ENCODE data around the gene SMYD3. TPM values are rescaled to one million over a fixed set of nuclear protein-coding genes. Genes with fewer than 3 reads are reported as not detected.

Gene SMYD3
- total and polyA plus RNA-seq, 2 donors (not counting 1 experiment from before 2014, with no cell fraction given): 9.7 to 37.2 TPM

DNA sequence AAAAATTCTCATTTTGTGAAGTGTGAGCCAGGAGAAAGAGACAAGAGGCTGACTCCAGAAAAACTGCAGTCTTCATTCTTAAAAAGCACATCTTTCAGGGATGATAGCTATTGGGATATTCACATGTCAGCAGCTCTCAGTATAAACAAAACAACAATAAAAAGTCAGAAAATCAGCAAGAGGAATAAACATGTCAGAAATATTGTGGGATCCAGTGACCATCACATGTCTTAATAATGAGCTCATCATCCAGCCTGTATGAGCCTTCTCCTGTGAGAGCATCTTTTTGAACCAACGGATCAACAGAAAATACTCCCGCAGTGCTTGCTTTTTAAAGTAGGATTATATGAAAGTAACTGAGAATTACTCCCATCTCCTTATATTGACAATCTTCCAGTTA, 241.6 kb downstream of the SMYD3 start:
- no peak for DNase-seq
- Histone ChIP-seq H3K27ac (ENCODE audit: low read length in 2 of 2) (no peak overlapping the region), H3K79me2 (ENCODE audit: control insufficient read depth, insufficient read depth, low read length) (no peaks in the 10 kb centered on the region), H3K4me2 (replicated peaks; ENCODE audit: low read depth, low read length, poor library complexity, severe bottlenecking) (no peak overlapping the region), H2AFZ (ENCODE audit: insufficient read depth, low read depth, low read length, poor library complexity, severe bottlenecking) (no peak overlapping the region), H3K4me1 (ENCODE audit: control insufficient read depth in 2 of 2, insufficient read depth in 2 of 2, low read length in 2 of 2) (no peaks in the 10 kb centered on the region), H3K27me3 (replicated peaks in 1 of 4; ENCODE audit: control extremely low read depth in 1 of 4, control insufficient read depth in 3 of 4, insufficient read depth in 4 of 4, low read length in 3 of 4) (no peaks in the 10 kb centered on the region), H3K9ac (ENCODE audit: low read length) (no peak overlapping the region), H4K20me1 (ENCODE audit: control insufficient read depth, insufficient read depth, low read length, poor library complexity, severe bottlenecking) (no peaks in the 10 kb centered on the region), H3K4me3 (ENCODE audit: control extremely low read depth in 1 of 5, extremely low read depth in 1 of 5, insufficient read depth in 1 of 5, low read depth in 2 of 5, low read length in 4 of 5) (no peak overlapping the region), H3K36me3 (replicated peaks in 1 of 2; ENCODE audit: control extremely low read depth in 1 of 2, control insufficient read depth in 1 of 2, extremely low read depth in 1 of 2, insufficient read depth in 2 of 2, low read length in 1 of 2) (no peaks in the 10 kb centered on the region), H3K9me3 (ENCODE audit: control extremely low read depth in 1 of 3, control insufficient read depth in 2 of 3, insufficient read depth in 1 of 3, low read length in 2 of 3) (peaks cover 0 to 6% (median 0%) of the 10 kb centered on the region in 3 donors)
- no peak overlapping the region for H3K27ac Mint-ChIP-seq
- TF ChIP-seq EZH2 (IDR thresholded peaks at IDR 0.05; ENCODE audit: borderline replicate concordance, insufficient read depth, low read depth, low read length, poor library complexity, severe bottlenecking) (no peak), CTCF (IDR thresholded peaks at IDR 0.05) (no peak)
- no peak for ATAC-seq (ENCODE audit: low read depth)
- no CpG with 5 or more reads among the region's 2 CpGs for WGBS (ENCODE audit: insufficient coverage)
- H3K9me3 Mint-ChIP-seq (ENCODE audit: insufficient read depth): no peaks in the 10 kb centered on the region
- H3K4me1 Mint-ChIP-seq: no peaks in the 10 kb centered on the region
- H3K4me3 Mint-ChIP-seq: no peak overlapping the region
- no peaks in the 10 kb centered on the region for H3K27me3 Mint-ChIP-seq
- CTCF ChIA-PET: no interaction called here
- POLR2A ChIA-PET: no interaction called here
- intact Hi-C loops (cut with micrococcal nuclease): no loop called here

DNA sequence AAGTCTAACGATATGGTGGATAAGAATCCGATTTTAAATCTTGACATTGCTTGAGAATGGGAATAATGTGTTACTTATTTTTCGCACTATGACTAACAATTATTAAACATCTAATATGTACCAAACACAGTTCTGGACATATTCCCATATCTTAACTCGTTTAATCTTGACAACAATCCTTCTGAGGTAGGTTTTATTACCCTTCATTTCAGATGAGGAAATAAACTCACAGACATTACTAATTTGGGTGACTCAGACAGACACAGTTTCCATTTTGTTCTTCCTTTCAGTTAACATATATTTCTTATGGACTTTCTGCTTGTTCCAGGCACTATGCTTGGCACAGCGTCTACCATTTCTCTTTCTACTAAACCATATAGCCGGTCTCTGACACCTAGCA, 244.8 kb downstream of the SMYD3 start:
- no peak overlapping the region for H3K27ac ChIP-seq (ENCODE audit: low read length in 2 of 2)
- no peaks in the 10 kb centered on the region for H3K36me3 ChIP-seq (replicated peaks in 1 of 2; ENCODE audit: control extremely low read depth in 1 of 2, control insufficient read depth in 1 of 2, extremely low read depth in 1 of 2, insufficient read depth in 2 of 2, low read length in 1 of 2)
- H3K4me3 ChIP-seq (ENCODE audit: control extremely low read depth in 1 of 5, extremely low read depth in 1 of 5, insufficient read depth in 1 of 5, low read depth in 2 of 5, low read length in 4 of 5): no peak overlapping the region
- no peak for TF ChIP-seq CTCF (IDR thresholded peaks at IDR 0.05)
- TF ChIP-seq EZH2 (IDR thresholded peaks at IDR 0.05; ENCODE audit: borderline replicate concordance, insufficient read depth, low read depth, low read length, poor library complexity, severe bottlenecking): no peak
- peaks cover 2 to 23% (median 14%) of the 10 kb centered on the region in 3 donors for H3K9me3 ChIP-seq (ENCODE audit: control extremely low read depth in 1 of 3, control insufficient read depth in 2 of 3, insufficient read depth in 1 of 3, low read length in 2 of 3)
- H3K9ac ChIP-seq (ENCODE audit: low read length): no peak overlapping the region
- Mint-ChIP-seq H3K27me3 (no peaks in the 10 kb centered on the region), H3K27ac (no peak overlapping the region), H3K4me3 (no peak overlapping the region), H3K9me3 (ENCODE audit: insufficient read depth) (peaks cover 2% of the 10 kb centered on the region), H3K4me1 (no peaks in the 10 kb centered on the region)
- H3K4me1 ChIP-seq (ENCODE audit: control insufficient read depth in 2 of 2, insufficient read depth in 2 of 2, low read length in 2 of 2): no peaks in the 10 kb centered on the region
- no peak for ATAC-seq (ENCODE audit: low read depth)
- no peak overlapping the region for H2AFZ ChIP-seq (ENCODE audit: insufficient read depth, low read depth, low read length, poor library complexity, severe bottlenecking)
- no peaks in the 10 kb centered on the region for H3K27me3 ChIP-seq (replicated peaks in 1 of 4; ENCODE audit: control extremely low read depth in 1 of 4, control insufficient read depth in 3 of 4, insufficient read depth in 4 of 4, low read length in 3 of 4)
- 0% methylated on average over 1 of the region's 6 CpGs for WGBS (ENCODE audit: insufficient coverage)
- H3K4me2 ChIP-seq (replicated peaks; ENCODE audit: low read depth, low read length, poor library complexity, severe bottlenecking): no peak overlapping the region
- no peaks in the 10 kb centered on the region for H4K20me1 ChIP-seq (ENCODE audit: control insufficient read depth, insufficient read depth, low read length, poor library complexity, severe bottlenecking)
- POLR2A ChIA-PET: no interaction called here
- intact Hi-C loops (cut with micrococcal nuclease): no loop called here
- H3K79me2 ChIP-seq (ENCODE audit: control insufficient read depth, insufficient read depth, low read length): no peaks in the 10 kb centered on the region
- DNase-seq: no peak
- CTCF ChIA-PET: interaction anchor here (0.7 kb wide), 1 partner anchor 1109 kb away, joined by 3 read pairs; no protein-coding TSS in a partner anchor
